Stimulated activated CD4-positive, alpha-beta T cell treated with anti-CD3 and anti-CD28 coated beads, Interleukin-1b, Interleukin-23, amount 100 ng/mL, for 1 hour (primary cell): ENCODE results near the gene ASF1B.

Experiments
- DNase-seq, 2 donors: peaks; one replicate each; pipeline ENCODE4 v3.0.0-alpha.2; 2020; ENCODE audit warnings: low read depth in 2 of 2

The ASF1B gene

GRCh38 chr19:14088634-14089411, 47.6 kb downstream of the ASF1B start:
- no peak for DNase-seq

- no peak for DNase-seq
Observed at GRCh38 chr19:14086098-14086497, 50.3 kb downstream of the ASF1B start.

DNA sequence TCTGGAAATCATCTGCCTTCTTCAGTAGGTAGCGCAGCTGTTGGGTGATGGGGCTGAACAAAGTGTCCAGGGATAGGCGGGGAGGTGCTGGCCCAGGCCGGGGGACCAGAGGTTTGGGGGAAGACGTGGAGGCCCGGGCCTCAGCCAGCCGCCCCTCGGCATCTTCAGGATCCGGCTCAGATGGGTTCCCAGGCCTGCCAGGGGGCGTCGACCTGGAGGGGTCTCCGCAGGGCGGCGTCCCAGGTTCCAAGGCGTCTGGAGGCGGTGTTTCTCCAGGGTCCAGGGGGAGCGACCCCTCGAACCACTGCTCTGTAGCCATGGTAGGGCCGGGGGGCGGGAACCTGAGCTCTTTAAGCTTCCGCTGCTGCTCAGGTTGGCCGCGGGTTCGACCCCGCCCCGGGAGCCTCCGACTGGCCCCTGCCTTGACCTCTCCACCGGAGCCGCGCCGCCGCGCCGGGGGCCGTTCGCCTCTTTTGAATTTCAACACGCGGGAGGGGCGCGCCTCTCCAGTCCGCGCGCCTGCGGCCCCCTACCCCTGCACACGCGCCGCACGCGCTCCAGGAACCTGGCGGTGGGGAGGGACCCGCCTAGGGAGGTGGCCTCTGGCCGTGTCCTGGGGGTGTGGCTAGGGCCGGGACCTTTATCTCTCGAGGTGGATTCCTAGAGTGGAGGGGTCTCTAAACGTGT, 50.9 kb downstream of the ASF1B start, which contains the start of gene C19orf67:
Gene C19orf67 (minus strand): TSS at position 475 of the 687 bp plus-strand sequence. CDS start 156 bp downstream, at position 319.
- no peak for DNase-seq

DNA sequence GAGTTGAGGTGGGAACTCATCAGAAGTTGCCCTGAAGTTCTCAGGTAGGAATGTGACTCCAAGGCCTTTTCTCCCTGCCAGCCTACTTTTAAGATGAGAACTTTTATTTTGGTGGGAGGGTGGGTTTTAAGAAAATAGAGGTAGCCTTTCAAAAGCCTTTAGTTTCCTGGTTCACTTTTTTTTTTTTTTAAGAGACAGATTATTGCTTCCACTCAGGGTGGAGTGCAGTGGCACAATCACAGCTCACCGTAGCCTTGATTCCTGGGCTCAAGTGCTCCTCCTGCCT, 53.8 kb downstream of the ASF1B start:
- DNase-seq, result no peak

- DNase-seq, result no peak
Observed at GRCh38 chr19:14081797-14082674, 54.4 kb downstream of the ASF1B start.

GRCh38 chr19:14080887-14081796, 55.2 kb downstream of the ASF1B start:
- DNase-seq, result peak; percentile 98 to 99

DNA sequence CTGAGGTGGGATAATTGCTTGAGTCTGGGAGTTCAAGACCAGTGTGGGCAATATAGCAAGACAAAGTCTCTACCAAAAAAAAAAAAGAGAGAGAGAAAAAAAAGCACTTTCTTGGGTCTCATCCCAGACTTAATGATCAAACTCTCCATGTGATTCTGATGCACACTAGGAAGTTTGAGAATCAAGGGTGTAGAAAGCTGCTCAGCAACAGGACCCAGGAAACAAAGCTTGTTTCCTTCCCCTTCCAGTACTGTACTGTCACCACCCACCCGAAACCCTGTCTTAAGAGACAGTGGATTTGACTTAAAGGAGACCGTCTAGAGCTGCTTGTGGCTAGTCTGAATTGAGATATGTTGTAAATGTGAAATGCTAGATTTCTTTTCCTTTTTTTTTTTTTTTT, 58.0 kb downstream of the ASF1B start:
- no peak for DNase-seq

GRCh38 chr19:14073925-14074838, 62.2 kb downstream of the ASF1B start:
- DNase-seq, result no peak

DNA sequence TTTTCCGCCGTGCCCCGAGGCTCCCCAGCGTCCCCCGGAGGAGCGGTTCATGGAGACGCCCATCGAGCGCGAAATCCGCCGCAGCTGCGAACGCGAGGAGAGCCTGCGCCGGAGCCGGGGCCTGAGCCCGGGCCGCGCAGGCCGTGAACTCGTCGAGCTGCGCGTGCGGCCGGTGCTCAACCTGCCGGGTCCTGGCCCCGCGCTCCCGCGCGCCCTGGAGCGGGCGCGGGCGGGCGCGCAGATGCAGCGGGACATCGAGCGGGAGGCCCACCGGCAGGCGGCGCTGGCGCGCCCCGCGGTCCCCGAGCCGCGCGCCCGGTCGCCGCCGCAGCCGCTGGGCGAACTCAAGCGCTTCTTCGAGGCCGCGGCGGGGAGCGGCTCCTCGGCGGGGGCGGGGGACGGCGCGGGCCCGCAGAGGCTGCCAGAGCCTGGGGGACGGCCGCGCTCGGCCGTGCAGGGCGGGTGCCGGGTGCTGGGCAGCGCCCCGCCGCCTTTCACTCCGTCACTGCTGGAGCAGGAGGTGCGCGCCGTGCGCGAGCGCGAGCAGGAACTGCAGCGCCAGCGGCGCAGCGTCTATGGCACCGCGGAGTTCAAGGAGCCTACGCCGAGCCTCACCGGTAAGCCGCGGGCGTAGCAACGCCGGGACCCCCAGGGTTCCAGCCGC, 63.0 kb downstream of the ASF1B start:
- peak; percentile 50 to 58 for DNase-seq

DNA sequence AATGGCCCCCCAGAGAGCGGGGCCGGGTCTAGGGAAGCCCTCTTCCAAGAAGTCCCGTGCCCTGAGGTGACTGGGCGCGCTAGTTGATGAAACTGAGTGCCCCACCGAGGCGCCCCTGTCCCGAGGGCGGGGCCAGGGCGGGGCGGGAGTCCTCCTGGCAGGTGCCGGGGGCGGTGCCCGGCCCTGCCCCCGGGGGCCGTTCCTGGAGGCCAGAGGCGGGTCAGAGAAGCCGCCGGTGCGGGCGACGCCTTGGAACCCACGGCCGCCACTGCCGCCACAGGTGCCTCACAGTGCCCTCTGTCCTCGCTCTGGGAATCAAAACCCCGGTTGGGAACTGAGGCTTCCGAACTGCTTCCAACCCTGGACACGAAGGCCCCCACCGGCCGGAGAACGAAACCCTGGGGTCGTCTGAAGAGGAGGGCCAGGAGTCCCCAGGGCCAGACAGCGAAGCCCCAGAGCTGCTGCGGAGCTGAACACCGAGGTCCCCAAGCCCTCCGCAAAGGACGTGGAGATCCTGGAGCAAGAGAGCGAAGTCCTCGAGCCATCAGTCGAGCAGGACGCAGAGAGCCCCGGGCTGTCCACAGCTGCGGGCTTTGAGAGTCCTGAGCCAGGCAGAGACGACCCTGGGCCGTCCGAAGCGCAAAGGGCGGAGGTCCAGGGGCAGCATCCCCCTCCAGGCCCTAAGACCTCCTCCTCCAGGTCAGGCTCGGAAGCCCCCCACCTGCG, 63.7 kb downstream of the ASF1B start, which contains the start of gene MISP3:
Gene MISP3 (plus strand): TSS at position 252 of the 726 bp plus-strand sequence. CDS start 524 bp downstream, outside the sequence.
- DNase-seq, result no peak

GRCh38 chr19:14070268-14071050, 65.9 kb downstream of the ASF1B start:
- no peak for DNase-seq
